HG02852 (cell line): Measurements from ENCODE around the gene ST6GALNAC4.

Experiments
- ATAC-seq: cut with Tn5 transposase; IDR thresholded peaks from one replicate; pipeline ENCODE4 v1.9.1; 2021; ENCODE audit warnings: mild to moderate bottlenecking, moderate library complexity; ENCODE audit not compliant: unreplicated experiment

Gene ST6GALNAC4

GRCh38 chr9:127947841-127948710 is 31.2 kb upstream of the ST6GALNAC4 start:
- no peak for ATAC-seq

- no peak for ATAC-seq
Observed at GRCh38 chr9:127946728-127947127, 29.9 kb upstream of the ST6GALNAC4 start.

GRCh38 chr9:127945942-127946341 is 29.1 kb upstream of the ST6GALNAC4 start:
- no peak for ATAC-seq

GRCh38 chr9:127945338-127945737 is 28.5 kb upstream of the ST6GALNAC4 start:
- no peak for ATAC-seq

- ATAC-seq, result no peak
Observed at GRCh38 chr9:127944586-127945218, 27.9 kb upstream of the ST6GALNAC4 start.

- ATAC-seq, result peak; percentile 73
Observed at GRCh38 chr9:127943731-127944144, 26.9 kb upstream of the ST6GALNAC4 start.

GRCh38 chr9:127943011-127943662 is 26.3 kb upstream of the ST6GALNAC4 start:
- peak; percentile 17 for ATAC-seq

GRCh38 chr9:127942216-127943010 is 25.6 kb upstream of the ST6GALNAC4 start:
- ATAC-seq, result no peak

GRCh38 chr9:127941961-127942215 is 25.0 kb upstream of the ST6GALNAC4 start:
- ATAC-seq, result no peak

- no peak for ATAC-seq
Observed at GRCh38 chr9:127941062-127941960, 24.5 kb upstream of the ST6GALNAC4 start.

GRCh38 chr9:127940593-127940992 is 23.8 kb upstream of the ST6GALNAC4 start:
- ATAC-seq, result no peak

GRCh38 chr9:127938298-127938690 is 21.5 kb upstream of the ST6GALNAC4 start:
- no peak for ATAC-seq

- ATAC-seq, result peak; percentile 85
Observed at GRCh38 chr9:127937388-127938297, 20.8 kb upstream of the ST6GALNAC4 start, which contains the start of gene DPM2. Gene DPM2, minus strand, starts transcription at chr9:127937854. Its CDS starts 34 bp downstream, at chr9:127937820.

GRCh38 chr9:127937056-127937387 is 20.2 kb upstream of the ST6GALNAC4 start:
- ATAC-seq, result peak; percentile 4

GRCh38 chr9:127936347-127936852 is 19.6 kb upstream of the ST6GALNAC4 start:
- ATAC-seq, result no peak

GRCh38 chr9:127935765-127936221 is 19.0 kb upstream of the ST6GALNAC4 start:
- ATAC-seq, result no peak

- no peak for ATAC-seq
Observed at GRCh38 chr9:127934986-127935385, 18.1 kb upstream of the ST6GALNAC4 start.

GRCh38 chr9:127934248-127934647 is 17.4 kb upstream of the ST6GALNAC4 start:
- ATAC-seq, result no peak
